ENCODE data around the gene PROK1.

Gene PROK1

GRCh38 chr1:110464340-110464739 lies 13.4 kb downstream of the PROK1 start:
- Histone ChIP-seq H4K8ac (ENCODE audit: low read depth, low read length) (no peak overlapping the region), H3K27me3 (ENCODE audit: insufficient read depth, low read length) (no peaks in the 10 kb centered on the region), H3K9me3 (ENCODE audit: insufficient read depth, low read depth, low read length) (no peaks in the 10 kb centered on the region), H2BK5ac (ENCODE audit: low read depth, low read length, poor library complexity) (no peak overlapping the region), H3K4me2 (ENCODE audit: low read length) (no peak overlapping the region), H3K79me2 (ENCODE audit: control insufficient read depth, insufficient read depth, low read length, poor library complexity) (no peaks in the 10 kb centered on the region), H3K23ac (ENCODE audit: low read length) (no peak overlapping the region), H4K91ac (ENCODE audit: low read depth, low read length) (no peak overlapping the region), H3K27ac (ENCODE audit: low read depth, low read length) (no peak overlapping the region), H2BK120ac (ENCODE audit: insufficient read depth, low read length, poor library complexity) (no peak overlapping the region), H2AK5ac (ENCODE audit: low read length) (no peak overlapping the region), H2AFZ (ENCODE audit: insufficient read depth, low read length, poor library complexity) (no peak overlapping the region), H3K36me3 (ENCODE audit: control insufficient read depth in 1 of 2, insufficient read depth in 2 of 2, low read length in 2 of 2) (no peaks in the 10 kb centered on the region), H3K14ac (ENCODE audit: low read length) (no peak overlapping the region), H3K9ac (ENCODE audit: low read length) (no peak overlapping the region), H3K18ac (ENCODE audit: low read length) (no peak overlapping the region), H3K4me1 (ENCODE audit: control insufficient read depth in 1 of 2, insufficient read depth in 2 of 2, low read length in 2 of 2) (no peaks in the 10 kb centered on the region), H3K4me3 (ENCODE audit: low read depth, low read length) (no peak overlapping the region), H2BK12ac (ENCODE audit: low read length) (no peak overlapping the region), H3K4ac (ENCODE audit: low read depth, low read length) (no peak overlapping the region), H4K12ac (ENCODE audit: low read depth, low read length) (no peak overlapping the region), H3K79me1 (ENCODE audit: low read length) (no peaks in the 10 kb centered on the region)
- DNase-seq = peak in 1 of 2 donors; percentile 65
- WGBS (ENCODE audit: extremely low coverage, insufficient coverage, insufficient read length) = no CpG with 5 or more reads among the region's 2 CpGs

DNA sequence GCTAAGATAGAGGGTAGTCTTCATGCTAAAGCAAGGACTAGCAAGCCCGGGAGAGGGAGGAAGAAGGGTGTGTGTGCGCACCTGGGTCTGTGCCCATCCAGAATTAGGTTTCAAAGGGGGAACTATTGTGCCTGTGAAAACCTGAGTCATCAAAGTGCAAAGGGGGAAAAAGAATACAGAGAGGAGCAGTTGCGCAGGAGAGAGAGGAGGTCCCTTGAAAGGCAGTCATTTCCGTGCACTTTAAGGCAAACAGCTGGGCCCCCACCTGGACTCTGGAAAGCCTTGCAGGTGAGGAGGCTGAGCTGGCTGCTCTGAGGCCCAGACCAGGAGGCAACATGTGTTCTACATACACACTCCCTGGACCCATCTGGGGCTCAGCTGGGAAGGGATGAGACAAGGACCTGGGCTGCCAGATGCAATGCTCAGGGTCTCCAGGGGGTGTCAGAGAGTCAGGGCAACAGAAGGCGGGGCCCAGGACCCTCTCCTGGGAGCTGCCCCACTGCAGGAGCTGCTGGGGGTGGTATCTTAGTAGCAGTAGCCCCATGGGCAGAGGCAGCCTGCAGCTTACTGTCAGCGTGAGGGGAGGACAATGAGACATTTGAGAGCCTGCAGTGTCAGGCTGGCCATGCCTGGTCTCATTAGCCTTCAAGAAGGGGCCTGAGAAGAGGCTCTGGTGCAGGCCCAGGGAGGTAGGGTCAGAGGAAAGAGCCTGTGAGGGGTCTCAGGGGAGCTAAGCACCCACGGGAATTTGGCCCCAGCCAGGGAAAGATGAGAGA lies 14.3 kb downstream of the PROK1 start:
- DNase-seq = no peak
- Histone ChIP-seq H4K91ac (ENCODE audit: low read depth, low read length) (no peak overlapping the region), H3K79me2 (ENCODE audit: control insufficient read depth, insufficient read depth, low read length, poor library complexity) (no peaks in the 10 kb centered on the region), H4K12ac (ENCODE audit: low read depth, low read length) (no peak overlapping the region), H2BK120ac (ENCODE audit: insufficient read depth, low read length, poor library complexity) (no peak overlapping the region), H3K9ac (ENCODE audit: low read length) (no peak overlapping the region), H2BK12ac (ENCODE audit: low read length) (no peak overlapping the region), H3K27me3 (ENCODE audit: insufficient read depth, low read length) (no peaks in the 10 kb centered on the region), H2BK5ac (ENCODE audit: low read depth, low read length, poor library complexity) (no peak overlapping the region), H2AK5ac (ENCODE audit: low read length) (no peak overlapping the region), H3K79me1 (ENCODE audit: low read length) (no peaks in the 10 kb centered on the region), H3K23ac (ENCODE audit: low read length) (no peak overlapping the region), H3K4me2 (ENCODE audit: low read length) (no peak overlapping the region), H3K4me1 (ENCODE audit: control insufficient read depth in 1 of 2, insufficient read depth in 2 of 2, low read length in 2 of 2) (no peaks in the 10 kb centered on the region), H2AFZ (ENCODE audit: insufficient read depth, low read length, poor library complexity) (no peak overlapping the region), H3K27ac (ENCODE audit: low read depth, low read length) (no peak overlapping the region), H3K14ac (ENCODE audit: low read length) (no peak overlapping the region), H3K4me3 (ENCODE audit: low read depth, low read length) (no peak overlapping the region), H3K4ac (ENCODE audit: low read depth, low read length) (no peak overlapping the region), H3K18ac (ENCODE audit: low read length) (no peak overlapping the region), H3K36me3 (ENCODE audit: control insufficient read depth in 1 of 2, insufficient read depth in 2 of 2, low read length in 2 of 2) (no peaks in the 10 kb centered on the region), H4K8ac (ENCODE audit: low read depth, low read length) (no peak overlapping the region), H3K9me3 (ENCODE audit: insufficient read depth, low read depth, low read length) (no peaks in the 10 kb centered on the region)
- no CpG with 5 or more reads among the region's 7 CpGs for WGBS (ENCODE audit: extremely low coverage, insufficient coverage, insufficient read length)

DNA sequence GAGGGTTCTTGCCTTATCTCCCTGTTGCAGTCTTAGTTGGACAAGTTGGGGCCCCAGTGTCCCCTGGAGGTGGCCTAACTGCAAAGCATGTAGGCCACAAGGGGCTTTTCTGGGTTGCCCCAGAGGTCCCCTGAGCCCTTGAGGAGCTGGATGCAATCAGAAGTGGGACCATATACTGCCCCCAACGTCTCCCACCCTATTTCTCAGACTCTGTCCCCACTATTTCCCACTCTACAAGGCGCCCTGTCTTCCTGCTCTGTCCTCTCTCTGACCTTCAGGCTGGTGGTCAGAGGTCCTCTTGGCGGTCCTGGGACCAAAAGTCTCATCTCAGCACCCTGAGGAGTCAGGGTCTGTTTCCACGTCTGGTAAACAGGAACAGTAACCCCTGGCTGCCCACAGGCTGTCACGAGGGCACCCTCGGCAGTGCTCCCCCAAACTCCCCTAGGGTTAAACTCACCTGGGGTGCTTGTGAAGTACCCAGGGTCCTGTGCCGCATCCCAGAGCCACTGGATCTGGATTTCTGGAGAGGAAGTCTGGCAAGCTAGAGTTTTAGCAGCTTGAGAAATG lies 14.9 kb downstream of the PROK1 start:
- Histone ChIP-seq H3K4me3 (ENCODE audit: low read depth, low read length) (no peak overlapping the region), H3K9ac (ENCODE audit: low read length) (no peak overlapping the region), H3K23ac (ENCODE audit: low read length) (no peak overlapping the region), H3K14ac (ENCODE audit: low read length) (no peak overlapping the region), H2BK12ac (ENCODE audit: low read length) (no peak overlapping the region), H4K91ac (ENCODE audit: low read depth, low read length) (no peak overlapping the region), H2BK120ac (ENCODE audit: insufficient read depth, low read length, poor library complexity) (no peak overlapping the region), H2AFZ (ENCODE audit: insufficient read depth, low read length, poor library complexity) (no peak overlapping the region), H3K18ac (ENCODE audit: low read length) (no peak overlapping the region), H3K4me2 (ENCODE audit: low read length) (no peak overlapping the region), H3K4me1 (ENCODE audit: control insufficient read depth in 1 of 2, insufficient read depth in 2 of 2, low read length in 2 of 2) (no peaks in the 10 kb centered on the region), H4K8ac (ENCODE audit: low read depth, low read length) (no peak overlapping the region), H3K27ac (ENCODE audit: low read depth, low read length) (no peak overlapping the region), H3K4ac (ENCODE audit: low read depth, low read length) (no peak overlapping the region), H3K36me3 (ENCODE audit: control insufficient read depth in 1 of 2, insufficient read depth in 2 of 2, low read length in 2 of 2) (no peaks in the 10 kb centered on the region), H3K79me1 (ENCODE audit: low read length) (no peaks in the 10 kb centered on the region), H4K12ac (ENCODE audit: low read depth, low read length) (no peak overlapping the region), H3K27me3 (ENCODE audit: insufficient read depth, low read length) (no peaks in the 10 kb centered on the region), H3K9me3 (ENCODE audit: insufficient read depth, low read depth, low read length) (no peaks in the 10 kb centered on the region), H3K79me2 (ENCODE audit: control insufficient read depth, insufficient read depth, low read length, poor library complexity) (no peaks in the 10 kb centered on the region), H2AK5ac (ENCODE audit: low read length) (no peak overlapping the region), H2BK5ac (ENCODE audit: low read depth, low read length, poor library complexity) (no peak overlapping the region)
- WGBS (ENCODE audit: extremely low coverage, insufficient coverage, insufficient read length) = no CpG with 5 or more reads among the region's 7 CpGs
- DNase-seq = no peak

DNA sequence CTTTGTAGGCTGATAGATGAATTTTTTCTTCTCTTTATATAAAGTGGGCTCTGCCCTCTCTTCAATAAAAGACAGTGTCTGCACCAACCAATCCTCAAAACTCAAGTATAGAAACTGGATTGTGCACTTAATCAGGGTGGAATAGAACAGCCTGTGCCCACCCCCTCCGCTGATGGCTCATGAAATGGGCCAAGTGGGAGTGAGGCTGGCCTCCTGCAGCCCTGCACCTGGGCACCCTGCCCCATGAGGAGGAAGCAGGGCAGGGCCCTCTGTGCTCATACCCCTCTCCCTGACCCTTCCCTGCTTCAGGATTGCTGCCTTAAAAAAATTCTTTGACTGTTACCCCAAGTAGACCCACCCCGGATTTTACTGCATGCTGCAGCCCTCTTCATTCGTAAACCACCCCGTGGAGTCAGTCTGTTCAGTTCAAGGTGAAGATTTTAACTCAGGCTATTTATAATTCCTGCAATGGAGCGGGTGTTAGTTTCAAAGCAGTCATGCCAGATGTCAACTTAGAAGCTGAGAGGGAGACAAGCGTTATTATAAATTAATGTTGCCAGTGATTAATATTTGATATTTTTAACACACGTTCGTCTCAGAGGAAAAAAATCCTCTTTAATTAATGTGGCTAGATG lies 15.8 kb downstream of the PROK1 start:
- WGBS (ENCODE audit: extremely low coverage, insufficient coverage, insufficient read length) = no CpG with 5 or more reads among the region's 8 CpGs
- Histone ChIP-seq H3K4me2 (ENCODE audit: low read length) (no peak overlapping the region), H4K8ac (ENCODE audit: low read depth, low read length) (no peak overlapping the region), H3K27me3 (ENCODE audit: insufficient read depth, low read length) (no peaks in the 10 kb centered on the region), H3K79me2 (ENCODE audit: control insufficient read depth, insufficient read depth, low read length, poor library complexity) (no peaks in the 10 kb centered on the region), H3K4me3 (ENCODE audit: low read depth, low read length) (no peak overlapping the region), H2AFZ (ENCODE audit: insufficient read depth, low read length, poor library complexity) (no peak overlapping the region), H2BK5ac (ENCODE audit: low read depth, low read length, poor library complexity) (no peak overlapping the region), H3K27ac (ENCODE audit: low read depth, low read length) (no peak overlapping the region), H3K9me3 (ENCODE audit: insufficient read depth, low read depth, low read length) (no peaks in the 10 kb centered on the region), H2AK5ac (ENCODE audit: low read length) (no peak overlapping the region), H3K23ac (ENCODE audit: low read length) (no peak overlapping the region), H3K79me1 (ENCODE audit: low read length) (no peaks in the 10 kb centered on the region), H4K91ac (ENCODE audit: low read depth, low read length) (no peak overlapping the region), H4K12ac (ENCODE audit: low read depth, low read length) (no peak overlapping the region), H3K36me3 (ENCODE audit: control insufficient read depth in 1 of 2, insufficient read depth in 2 of 2, low read length in 2 of 2) (no peaks in the 10 kb centered on the region), H3K14ac (ENCODE audit: low read length) (no peak overlapping the region), H2BK120ac (ENCODE audit: insufficient read depth, low read length, poor library complexity) (no peak overlapping the region), H3K4me1 (ENCODE audit: control insufficient read depth in 1 of 2, insufficient read depth in 2 of 2, low read length in 2 of 2) (no peaks in the 10 kb centered on the region), H3K9ac (ENCODE audit: low read length) (no peak overlapping the region), H2BK12ac (ENCODE audit: low read length) (no peak overlapping the region), H3K18ac (ENCODE audit: low read length) (no peak overlapping the region), H3K4ac (ENCODE audit: low read depth, low read length) (no peak overlapping the region)
- DNase-seq = no peak
